A549 (cell line): Measurements from ENCODE around the gene PKP4.
A peak's percentile ranks its signal among the peaks of the same experiment; 100 is the strongest.

Experiments used
- POLR2A ChIP-seq: IDR thresholded peaks from 2 replicates; pipeline ENCODE4 v1.6.1; 2012; ENCODE audit warnings: mild to moderate bottlenecking, low read length
- TP53 ChIP-seq: fragments of 250-450 bp; sonication (Bioruptor Pico); IDR thresholded peaks from 2 replicates; pipeline ENCODE4 v1.5.0; 2021; ENCODE audit warnings: mild to moderate bottlenecking, moderate library complexity
- ZFP36 ChIP-seq: fragments of 450-650 bp; IDR thresholded peaks from 2 replicates; pipeline ENCODE4 v1.6.1; 2014; ENCODE audit warnings: borderline replicate concordance; ENCODE audit not compliant: partially characterized antibody
- TF ChIP-seq, protein P1 (sequence below): fragments of >200 bp; sonication (Bioruptor Twin); formaldehyde crosslinking; IDR thresholded peaks from 3 replicates; pipeline ENCODE4 v1.5.1; 2016
- TF ChIP-seq, protein P2 (sequence below): IDR thresholded peaks from 2 replicates; pipeline ENCODE4 v1.6.1; 2012
- TF ChIP-seq, protein P3 (sequence below): fragments of 450-650 bp; IDR thresholded peaks from 2 replicates; pipeline ENCODE4 v1.6.1; 2014; ENCODE audit warnings: antibody characterized with exemption

GRCh38 chr2:158502974-158503373 lies 46.2 kb downstream of the PKP4 start:
- TF ChIP-seq, protein P1, sequence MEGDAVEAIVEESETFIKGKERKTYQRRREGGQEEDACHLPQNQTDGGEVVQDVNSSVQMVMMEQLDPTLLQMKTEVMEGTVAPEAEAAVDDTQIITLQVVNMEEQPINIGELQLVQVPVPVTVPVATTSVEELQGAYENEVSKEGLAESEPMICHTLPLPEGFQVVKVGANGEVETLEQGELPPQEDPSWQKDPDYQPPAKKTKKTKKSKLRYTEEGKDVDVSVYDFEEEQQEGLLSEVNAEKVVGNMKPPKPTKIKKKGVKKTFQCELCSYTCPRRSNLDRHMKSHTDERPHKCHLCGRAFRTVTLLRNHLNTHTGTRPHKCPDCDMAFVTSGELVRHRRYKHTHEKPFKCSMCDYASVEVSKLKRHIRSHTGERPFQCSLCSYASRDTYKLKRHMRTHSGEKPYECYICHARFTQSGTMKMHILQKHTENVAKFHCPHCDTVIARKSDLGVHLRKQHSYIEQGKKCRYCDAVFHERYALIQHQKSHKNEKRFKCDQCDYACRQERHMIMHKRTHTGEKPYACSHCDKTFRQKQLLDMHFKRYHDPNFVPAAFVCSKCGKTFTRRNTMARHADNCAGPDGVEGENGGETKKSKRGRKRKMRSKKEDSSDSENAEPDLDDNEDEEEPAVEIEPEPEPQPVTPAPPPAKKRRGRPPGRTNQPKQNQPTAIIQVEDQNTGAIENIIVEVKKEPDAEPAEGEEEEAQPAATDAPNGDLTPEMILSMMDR = no peak
- no peak for TF ChIP-seq TP53 (CRISPR knock-in tag)
- no peak for TF ChIP-seq ZFP36
- no peak for TF ChIP-seq POLR2A
- TF ChIP-seq, protein P2, sequence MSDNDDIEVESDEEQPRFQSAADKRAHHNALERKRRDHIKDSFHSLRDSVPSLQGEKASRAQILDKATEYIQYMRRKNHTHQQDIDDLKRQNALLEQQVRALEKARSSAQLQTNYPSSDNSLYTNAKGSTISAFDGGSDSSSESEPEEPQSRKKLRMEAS = 0 out of 2 replicates have a peak, but pooled peaks have one; percentile 16
- TF ChIP-seq, protein P3, sequence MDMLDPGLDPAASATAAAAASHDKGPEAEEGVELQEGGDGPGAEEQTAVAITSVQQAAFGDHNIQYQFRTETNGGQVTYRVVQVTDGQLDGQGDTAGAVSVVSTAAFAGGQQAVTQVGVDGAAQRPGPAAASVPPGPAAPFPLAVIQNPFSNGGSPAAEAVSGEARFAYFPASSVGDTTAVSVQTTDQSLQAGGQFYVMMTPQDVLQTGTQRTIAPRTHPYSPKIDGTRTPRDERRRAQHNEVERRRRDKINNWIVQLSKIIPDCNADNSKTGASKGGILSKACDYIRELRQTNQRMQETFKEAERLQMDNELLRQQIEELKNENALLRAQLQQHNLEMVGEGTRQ = no peak
